HL-60/S4 (cell line): ENCODE data around the gene TTLL7.

Source experiments
- in situ Hi-C: fragments of 300-500 bp; cut with MboI; formaldehyde crosslinking; loops from 2 replicates; pipeline ENCODE4 v1.14.3; 2022; ENCODE audit warnings: low sequenced_read_pairs

TTLL7 gene

GRCh38 chr1:83934550-83934949 is 64.4 kb downstream of the TTLL7 start:
- in situ Hi-C loops = loop anchor here (25.0 kb wide), 1 partner anchor 678 kb away; no protein-coding TSS in a partner anchor

- in situ Hi-C loops = loop anchor here (25.0 kb wide), 1 partner anchor 680 kb away; no protein-coding TSS in a partner anchor
These were observed 66.2 kb downstream of the TTLL7 start for GRCh38 chr1:83932693-83933092.

- in situ Hi-C loops = loop anchor here (25.0 kb wide), 1 partner anchor 680 kb away; no protein-coding TSS in a partner anchor
These were observed 66.7 kb downstream of the TTLL7 start for GRCh38 chr1:83932281-83932680.

GRCh38 chr1:83931658-83932253 is 67.2 kb downstream of the TTLL7 start:
- in situ Hi-C loops = loop anchor here (25.0 kb wide), 1 partner anchor 681 kb away; no protein-coding TSS in a partner anchor

- in situ Hi-C loops = loop anchor here (25.0 kb wide), 1 partner anchor 683 kb away; no protein-coding TSS in a partner anchor
These were observed 69.7 kb downstream of the TTLL7 start for GRCh38 chr1:83929184-83929583.

- in situ Hi-C loops = loop anchor here (25.0 kb wide), 1 partner anchor 684 kb away; no protein-coding TSS in a partner anchor
These were observed 70.5 kb downstream of the TTLL7 start for GRCh38 chr1:83928396-83928795.

GRCh38 chr1:83927701-83928100 is 71.2 kb downstream of the TTLL7 start:
- in situ Hi-C loops = loop anchor here (25.0 kb wide), 1 partner anchor 685 kb away; no protein-coding TSS in a partner anchor

- in situ Hi-C loops = loop anchor here (25.0 kb wide), 1 partner anchor 685 kb away; no protein-coding TSS in a partner anchor
These were observed 71.9 kb downstream of the TTLL7 start for GRCh38 chr1:83927061-83927460.

- in situ Hi-C loops = loop anchor here (25.0 kb wide), 3 partner anchors 189 to 839 kb away; no protein-coding TSS in a partner anchor
These were observed 75.4 kb downstream of the TTLL7 start for GRCh38 chr1:83923553-83923952.

- in situ Hi-C loops = loop anchor here (25.0 kb wide), 3 partner anchors 190 to 840 kb away; no protein-coding TSS in a partner anchor
These were observed 76.5 kb downstream of the TTLL7 start for GRCh38 chr1:83922431-83922830.

GRCh38 chr1:83920320-83920719 is 78.6 kb downstream of the TTLL7 start:
- in situ Hi-C loops = loop anchor here (25.0 kb wide), 3 partner anchors 192 to 842 kb away; no protein-coding TSS in a partner anchor

- in situ Hi-C loops = loop anchor here (25.0 kb wide), 3 partner anchors 192 to 842 kb away; no protein-coding TSS in a partner anchor
These were observed 79.1 kb downstream of the TTLL7 start for GRCh38 chr1:83919872-83920271.

- in situ Hi-C loops = loop anchor here (25.0 kb wide), 3 partner anchors 194 to 844 kb away; no protein-coding TSS in a partner anchor
These were observed 80.1 kb downstream of the TTLL7 start for GRCh38 chr1:83918688-83919285.

GRCh38 chr1:83917959-83918358 is 81.0 kb downstream of the TTLL7 start:
- in situ Hi-C loops = loop anchor here (25.0 kb wide), 3 partner anchors 194 to 844 kb away; no protein-coding TSS in a partner anchor

- in situ Hi-C loops = loop anchor here (25.0 kb wide), 3 partner anchors 196 to 846 kb away; no protein-coding TSS in a partner anchor
These were observed 82.8 kb downstream of the TTLL7 start for GRCh38 chr1:83916094-83916493.

- in situ Hi-C loops = loop anchor here (25.0 kb wide), 3 partner anchors 199 to 849 kb away; no protein-coding TSS in a partner anchor
These were observed 86.1 kb downstream of the TTLL7 start for GRCh38 chr1:83912876-83913275.

- in situ Hi-C loops = loop anchor here (25.0 kb wide), 3 partner anchors 202 to 852 kb away; no protein-coding TSS in a partner anchor
These were observed 88.5 kb downstream of the TTLL7 start for GRCh38 chr1:83910461-83910860.

GRCh38 chr1:83909687-83910086 is 89.2 kb downstream of the TTLL7 start:
- in situ Hi-C loops = loop anchor here (25.0 kb wide), 3 partner anchors 203 to 853 kb away; no protein-coding TSS in a partner anchor

- in situ Hi-C loops = loop anchor here (25.0 kb wide), 3 partner anchors 207 to 857 kb away; no protein-coding TSS in a partner anchor
These were observed 93.5 kb downstream of the TTLL7 start for GRCh38 chr1:83905315-83905907.

GRCh38 chr1:83901547-83902155 is 97.3 kb downstream of the TTLL7 start:
- in situ Hi-C loops = loop anchor here (25.0 kb wide), 3 partner anchors 211 to 861 kb away; no protein-coding TSS in a partner anchor
